Astrocyte of the spinal cord (primary cell): ENCODE measurements around the gene L3MBTL4.

Source experiments
- DNase-seq: peaks from one replicate; pipeline ENCODE4 v3.0.0; 2011; ENCODE audit warnings: low read depth, low spot score
- H3K4me3 ChIP-seq: 2 replicates; pipeline ENCODE4 v1.5.1; 2011; ENCODE audit warnings: low read depth, mild to moderate bottlenecking, low read length, moderate library complexity
- CTCF ChIP-seq: IDR thresholded peaks from 2 replicates; pipeline ENCODE4 v1.5.1; 2012; ENCODE audit warnings: low read depth, mild to moderate bottlenecking, low read length, inconsistent platforms
- in situ Hi-C: cut with HindIII; loops from 2 replicates; pipeline ENCODE4 v1.10.0; 2017; ENCODE audit warnings: low sequenced_read_pairs

L3MBTL4 gene

GRCh38 chr18:6120820-6121279 lies 293.9 kb downstream of the L3MBTL4 start:
- in situ Hi-C loops: no loop called here

GRCh38 chr18:6119761-6120160 lies 294.9 kb downstream of the L3MBTL4 start:
- no peak overlapping the region for H3K4me3 ChIP-seq
- no peak for DNase-seq
- TF ChIP-seq CTCF: no peak
- in situ Hi-C loops: no loop called here

More at GRCh38 chr18:6120820-6121279, 293.9 kb downstream of the L3MBTL4 start:
- no peak for DNase-seq
- TF ChIP-seq CTCF: no peak
- H3K4me3 ChIP-seq: no peak overlapping the region

GRCh38 chr18:6118080-6118479 lies 296.6 kb downstream of the L3MBTL4 start:
- in situ Hi-C loops: no loop called here
- no peak overlapping the region for H3K4me3 ChIP-seq
- TF ChIP-seq CTCF: no peak
- no peak for DNase-seq

- no peak overlapping the region for H3K4me3 ChIP-seq
- no peak for DNase-seq
- TF ChIP-seq CTCF: no peak
- in situ Hi-C loops: no loop called here
These were observed 299.0 kb downstream of the L3MBTL4 start for GRCh38 chr18:6115710-6116109.

- no peak overlapping the region for H3K4me3 ChIP-seq
- TF ChIP-seq CTCF: no peak
- DNase-seq: no peak
- in situ Hi-C loops: no loop called here
These were observed 301.1 kb downstream of the L3MBTL4 start for GRCh38 chr18:6113650-6114049.

GRCh38 chr18:6111726-6112125 lies 303.0 kb downstream of the L3MBTL4 start:
- DNase-seq: no peak
- TF ChIP-seq CTCF: no peak
- H3K4me3 ChIP-seq: no peak overlapping the region
- in situ Hi-C loops: no loop called here

- no peak overlapping the region for H3K4me3 ChIP-seq
- DNase-seq: no peak
- no peak for TF ChIP-seq CTCF
- in situ Hi-C loops: no loop called here
These were observed 305.0 kb downstream of the L3MBTL4 start for GRCh38 chr18:6109743-6110142.
